GM19372 (cell line): ENCODE results near the gene SEPTIN8.
A peak's percentile ranks its signal among the peaks of the same experiment; 100 is the strongest.

ENCODE experiments used
- ATAC-seq: cut with Tn5 transposase; IDR thresholded peaks from one replicate; pipeline ENCODE4 v1.9.1; 2021; ENCODE audit warnings: mild to moderate bottlenecking, low read depth, moderate library complexity; ENCODE audit not compliant: unreplicated experiment

SEPTIN8 gene, protein sequence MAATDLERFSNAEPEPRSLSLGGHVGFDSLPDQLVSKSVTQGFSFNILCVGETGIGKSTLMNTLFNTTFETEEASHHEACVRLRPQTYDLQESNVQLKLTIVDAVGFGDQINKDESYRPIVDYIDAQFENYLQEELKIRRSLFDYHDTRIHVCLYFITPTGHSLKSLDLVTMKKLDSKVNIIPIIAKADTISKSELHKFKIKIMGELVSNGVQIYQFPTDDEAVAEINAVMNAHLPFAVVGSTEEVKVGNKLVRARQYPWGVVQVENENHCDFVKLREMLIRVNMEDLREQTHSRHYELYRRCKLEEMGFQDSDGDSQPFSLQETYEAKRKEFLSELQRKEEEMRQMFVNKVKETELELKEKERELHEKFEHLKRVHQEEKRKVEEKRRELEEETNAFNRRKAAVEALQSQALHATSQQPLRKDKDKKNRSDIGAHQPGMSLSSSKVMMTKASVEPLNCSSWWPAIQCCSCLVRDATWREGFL

GRCh38 chr5:132777209-132778069 lies at the start of gene SEPTIN8:
Gene SEPTIN8, minus strand, starts transcription at chr5:132777239. Its CDS starts 102 bp downstream, at chr5:132777137.
- ATAC-seq = peak; percentile 49

DNA sequence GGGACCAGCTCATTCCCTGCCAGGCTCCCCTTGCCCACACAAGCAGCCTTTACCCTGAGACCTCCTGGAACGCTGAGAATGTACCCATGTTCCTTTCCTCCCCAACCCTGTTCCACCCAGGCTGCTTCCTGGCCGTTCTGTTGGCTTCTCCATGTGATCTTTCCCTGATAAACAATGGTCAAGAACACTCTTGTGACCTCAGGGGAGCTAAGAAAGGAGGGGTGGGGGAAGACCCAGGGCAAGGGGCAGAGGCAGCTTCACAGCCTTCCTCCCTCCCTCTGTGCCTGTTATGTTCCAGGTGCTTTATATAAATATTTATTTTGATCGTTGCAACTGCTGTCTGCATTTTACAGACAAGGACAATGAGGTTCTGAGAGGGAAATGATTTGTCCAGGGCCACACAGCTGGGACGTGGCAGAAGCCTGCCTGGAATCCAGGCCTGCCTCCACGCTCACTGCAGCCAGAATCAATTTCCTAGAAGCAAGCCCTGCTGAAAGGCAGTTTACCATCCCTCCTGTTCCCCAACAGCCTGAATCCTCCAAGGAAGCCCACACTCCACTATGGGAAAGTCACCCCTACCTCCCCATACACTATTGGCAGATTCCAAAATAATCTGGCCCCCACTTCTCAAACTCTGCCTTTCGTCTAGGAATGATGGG lies 49.5 kb upstream of the SEPTIN8 start:
- no peak for ATAC-seq

DNA sequence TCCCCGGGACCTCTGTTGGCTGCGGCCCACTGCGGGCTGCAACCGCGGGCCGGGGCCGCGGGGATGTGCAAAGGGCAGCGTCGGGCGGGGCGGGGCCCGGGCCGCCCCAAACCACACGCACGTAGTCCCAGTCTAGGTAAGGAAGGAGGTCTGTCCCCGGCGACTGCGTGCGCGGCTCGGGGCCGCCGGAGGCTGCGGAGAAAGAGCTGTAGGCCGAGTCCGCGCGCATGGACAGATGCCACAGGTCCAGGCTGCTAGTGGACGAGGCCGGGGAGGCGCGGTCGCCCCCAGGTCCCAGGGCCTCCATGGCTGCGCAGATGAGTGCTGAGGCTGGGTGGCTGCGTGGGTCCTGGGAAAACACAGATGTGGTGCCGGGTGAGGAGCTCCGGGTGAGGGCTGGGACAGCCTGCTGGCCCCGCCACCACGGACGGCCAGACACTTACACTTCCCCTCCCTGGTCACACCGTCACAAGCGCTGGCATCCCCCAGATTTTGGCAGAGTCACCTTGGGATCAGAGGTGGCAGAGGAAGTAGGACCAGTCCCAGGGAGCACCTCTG lies 48.9 kb upstream of the SEPTIN8 start:
- ATAC-seq = no peak

- no peak for ATAC-seq
These were observed 48.2 kb upstream of the SEPTIN8 start for GRCh38 chr5:132825033-132825833.

GRCh38 chr5:132824426-132824825 lies 47.4 kb upstream of the SEPTIN8 start:
- ATAC-seq = no peak

DNA sequence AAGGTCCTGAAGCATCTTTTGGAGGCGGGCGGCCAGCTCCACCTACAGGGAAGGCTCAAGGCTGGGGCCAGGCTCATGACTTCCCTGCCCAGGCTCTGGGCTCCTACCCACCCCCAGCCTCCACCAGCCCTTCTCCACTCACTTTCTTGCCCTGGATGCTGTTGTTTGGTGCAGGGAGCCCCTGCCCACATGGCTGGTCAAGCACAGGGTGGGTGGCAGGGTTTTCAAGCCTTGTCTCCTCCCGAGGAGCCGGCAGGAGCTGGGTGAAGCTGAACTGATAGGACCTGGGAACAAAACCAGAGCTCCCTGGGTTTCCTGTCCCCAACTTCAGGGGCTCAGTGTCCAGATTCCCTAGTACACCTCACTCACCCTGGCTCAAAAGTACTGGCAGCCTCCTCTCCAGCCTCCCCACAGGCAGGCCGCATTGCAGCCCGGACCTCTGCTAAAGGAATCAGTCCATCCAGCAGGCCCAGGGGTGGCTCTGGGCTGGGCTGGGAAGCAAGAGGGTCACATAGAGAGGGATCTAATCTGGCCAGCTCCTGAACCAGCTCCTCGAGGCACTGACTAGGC lies 46.5 kb upstream of the SEPTIN8 start:
- no peak for ATAC-seq

GRCh38 chr5:132822650-132823480 lies 45.8 kb upstream of the SEPTIN8 start:
- ATAC-seq = no peak

DNA sequence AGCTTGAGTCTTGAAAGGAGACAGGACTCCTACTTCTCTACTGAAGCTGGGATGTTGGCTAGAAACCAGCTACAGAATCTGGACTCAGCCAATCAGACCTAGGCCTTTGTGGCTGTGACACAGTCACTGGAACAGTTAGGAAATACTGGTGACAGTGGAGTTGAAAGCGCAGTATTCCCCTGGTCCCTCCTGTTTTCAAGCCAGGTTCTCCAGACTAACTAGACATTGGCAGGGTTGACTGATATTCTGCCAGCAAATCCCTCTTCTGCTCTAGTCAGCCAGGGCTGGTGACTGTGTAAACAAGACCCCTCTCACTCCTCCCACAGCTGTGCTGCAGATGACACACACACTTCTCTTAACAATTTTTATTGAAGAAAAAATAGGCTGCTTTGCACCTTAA lies 44.8 kb upstream of the SEPTIN8 start:
- ATAC-seq = no peak

GRCh38 chr5:132821350-132821749 lies 44.3 kb upstream of the SEPTIN8 start:
- ATAC-seq = no peak

DNA sequence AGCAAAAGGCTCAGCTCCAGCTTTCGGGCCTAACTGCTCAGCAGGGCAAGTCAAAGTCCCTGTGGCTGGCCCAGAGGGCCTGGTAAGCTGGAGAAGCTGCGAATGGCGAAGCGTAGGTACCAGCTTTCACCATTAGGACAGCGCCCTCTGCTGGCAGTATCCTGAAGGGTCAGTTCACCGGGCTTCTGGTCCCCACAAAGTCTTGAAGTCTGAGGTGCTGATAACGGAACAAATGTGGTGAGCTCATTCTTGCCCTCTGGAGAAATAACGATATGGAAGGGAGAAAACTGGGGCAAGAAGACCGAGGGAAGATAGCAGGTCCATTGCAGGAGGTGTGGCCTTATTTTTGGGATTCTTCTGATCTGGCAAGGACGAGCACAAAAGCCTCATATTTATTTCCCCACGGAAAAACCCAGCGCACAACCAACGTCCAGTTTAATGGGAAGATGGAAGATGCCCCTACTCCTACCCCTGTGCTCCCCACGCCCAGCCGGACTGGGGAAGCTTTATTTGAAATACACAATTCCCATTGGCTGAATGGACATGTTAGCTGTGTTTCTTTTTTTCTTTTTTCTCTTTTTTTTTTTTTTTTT lies 43.2 kb upstream of the SEPTIN8 start:
- peak; percentile 80 for ATAC-seq

DNA sequence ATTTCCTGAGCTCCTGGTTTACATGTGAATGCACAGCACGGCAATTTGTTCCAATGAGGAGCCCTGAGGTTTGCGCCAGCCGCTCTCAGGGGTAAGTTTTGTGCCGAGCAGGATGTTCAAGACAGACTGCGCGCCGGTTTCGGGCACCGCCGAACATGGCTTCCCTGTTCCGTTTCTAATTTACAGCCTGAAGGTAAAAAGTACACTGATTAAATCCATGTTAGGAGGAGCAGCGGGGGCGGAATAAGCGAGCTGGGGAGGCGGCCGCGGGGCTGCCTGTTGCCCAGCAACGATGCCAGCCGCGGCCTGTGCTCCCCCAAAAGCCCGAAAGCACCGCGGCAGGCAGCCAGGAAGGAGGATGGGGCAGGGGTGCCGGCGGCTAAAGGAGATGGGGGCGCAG lies 42.4 kb upstream of the SEPTIN8 start:
- no peak for ATAC-seq

- ATAC-seq = no peak
These were observed 40.0 kb upstream of the SEPTIN8 start for GRCh38 chr5:132817011-132817410.

GRCh38 chr5:132816554-132816953 lies 39.5 kb upstream of the SEPTIN8 start:
- no peak for ATAC-seq

GRCh38 chr5:132816083-132816482 lies 39.0 kb upstream of the SEPTIN8 start:
- ATAC-seq = no peak

GRCh38 chr5:132815454-132815853 lies 38.4 kb upstream of the SEPTIN8 start:
- no peak for ATAC-seq

- ATAC-seq = no peak
These were observed 37.7 kb upstream of the SEPTIN8 start for GRCh38 chr5:132814503-132815294.
